ENCODE data around the gene EDEM2.
"Not testable (repeated sequence)": the region's sequence is repeated elsewhere in the genome, so short reads cannot be mapped to it uniquely, and the experiment has no call there.

EDEM2 gene

GRCh38 chr20:35191419-35192117, 44.4 kb upstream of the EDEM2 start:
- Histone ChIP-seq H3K4me1 (ENCODE audit: low read depth, poor library complexity, severe bottlenecking) (no peaks in the 10 kb centered on the region), H3K27ac (no peak overlapping the region), H4K20me1 (ENCODE audit: insufficient read depth) (no peaks in the 10 kb centered on the region), H3K4me2 (no peak overlapping the region), H3K9ac (no peak overlapping the region), H3K79me2 (ENCODE audit: insufficient read depth, low read depth) (no peaks in the 10 kb centered on the region), H3K27me3 (ENCODE audit: insufficient read depth, low read depth) (no peaks in the 10 kb centered on the region), H3K36me3 (ENCODE audit: insufficient read depth) (no peaks in the 10 kb centered on the region), H3K4me3 (IDR thresholded peaks at IDR 0.05; ENCODE audit: insufficient read depth, low read depth, low read length) (no peak overlapping the region), H2AFZ (ENCODE audit: low read depth) (no peak overlapping the region)
- no peak for TF ChIP-seq CTCF (conservative IDR thresholded peaks at IDR 0.05; ENCODE audit: low read depth, low read length)

GRCh38 chr20:35190556-35190955, 43.4 kb upstream of the EDEM2 start:
- H3K27me3 ChIP-seq (ENCODE audit: insufficient read depth, low read depth), result no peaks in the 10 kb centered on the region
- TF ChIP-seq CTCF (conservative IDR thresholded peaks at IDR 0.05; ENCODE audit: low read depth, low read length), result no peak
- H2AFZ ChIP-seq (ENCODE audit: low read depth), result no peak overlapping the region
- no peak overlapping the region for H3K4me3 ChIP-seq (IDR thresholded peaks at IDR 0.05; ENCODE audit: insufficient read depth, low read depth, low read length)
- H3K4me1 ChIP-seq (ENCODE audit: low read depth, poor library complexity, severe bottlenecking), result no peaks in the 10 kb centered on the region
- H3K79me2 ChIP-seq (ENCODE audit: insufficient read depth, low read depth), result no peaks in the 10 kb centered on the region
- H4K20me1 ChIP-seq (ENCODE audit: insufficient read depth), result no peaks in the 10 kb centered on the region
- H3K4me2 ChIP-seq, result no peak overlapping the region
- H3K27ac ChIP-seq, result no peak overlapping the region
- H3K9ac ChIP-seq, result no peak overlapping the region
- H3K36me3 ChIP-seq (ENCODE audit: insufficient read depth), result no peaks in the 10 kb centered on the region

- H2AFZ ChIP-seq (ENCODE audit: low read depth); H3K79me2 ChIP-seq (ENCODE audit: insufficient read depth, low read depth); H3K27me3 ChIP-seq (ENCODE audit: insufficient read depth, low read depth); H3K4me2 ChIP-seq; H4K20me1 ChIP-seq (ENCODE audit: insufficient read depth); H3K27ac ChIP-seq; H3K9ac ChIP-seq; H3K4me3 ChIP-seq (IDR thresholded peaks at IDR 0.05; ENCODE audit: insufficient read depth, low read depth, low read length); H3K4me1 ChIP-seq (ENCODE audit: low read depth, poor library complexity, severe bottlenecking); H3K36me3 ChIP-seq (ENCODE audit: insufficient read depth): not testable (repeated sequence)
These were observed 42.1 kb upstream of the EDEM2 start for GRCh38 chr20:35189223-35189622.

- no peak overlapping the region for H3K4me2 ChIP-seq
- no peak for TF ChIP-seq CTCF (conservative IDR thresholded peaks at IDR 0.05; ENCODE audit: low read depth, low read length)
- no peak overlapping the region for H2AFZ ChIP-seq (ENCODE audit: low read depth)
- no peak overlapping the region for H3K4me3 ChIP-seq (IDR thresholded peaks at IDR 0.05; ENCODE audit: insufficient read depth, low read depth, low read length)
- H3K27ac ChIP-seq, result no peak overlapping the region
- H3K9ac ChIP-seq, result no peak overlapping the region
- no peaks in the 10 kb centered on the region for H3K36me3 ChIP-seq (ENCODE audit: insufficient read depth)
- no peaks in the 10 kb centered on the region for H3K79me2 ChIP-seq (ENCODE audit: insufficient read depth, low read depth)
- no peaks in the 10 kb centered on the region for H4K20me1 ChIP-seq (ENCODE audit: insufficient read depth)
- no peaks in the 10 kb centered on the region for H3K4me1 ChIP-seq (ENCODE audit: low read depth, poor library complexity, severe bottlenecking)
- no peaks in the 10 kb centered on the region for H3K27me3 ChIP-seq (ENCODE audit: insufficient read depth, low read depth)
These were observed 40.6 kb upstream of the EDEM2 start for GRCh38 chr20:35187584-35188190.

GRCh38 chr20:35186691-35187289, 39.7 kb upstream of the EDEM2 start:
- not testable (repeated sequence) for H2AFZ ChIP-seq (ENCODE audit: low read depth); H3K4me2 ChIP-seq; H3K9ac ChIP-seq; H3K4me3 ChIP-seq (IDR thresholded peaks at IDR 0.05; ENCODE audit: insufficient read depth, low read depth, low read length); H3K27ac ChIP-seq; H3K4me1 ChIP-seq (ENCODE audit: low read depth, poor library complexity, severe bottlenecking); H4K20me1 ChIP-seq (ENCODE audit: insufficient read depth); H3K79me2 ChIP-seq (ENCODE audit: insufficient read depth, low read depth); H3K27me3 ChIP-seq (ENCODE audit: insufficient read depth, low read depth); H3K36me3 ChIP-seq (ENCODE audit: insufficient read depth)
